ENCODE measurements around the gene CNTNAP2. TPM values are rescaled to one million over a fixed set of nuclear protein-coding genes. Genes with fewer than 3 reads are reported as not detected.

CNTNAP2 gene
- total and polyA plus RNA-seq, 9 of the 15 experiments (the other 6 are each of a cell fraction or from before 2014, with no cell fraction given) = 0.04 to 0.62 (median 0.09) TPM; not detected in 4

- TF ChIP-seq SMARCB1 (IDR thresholded peaks at IDR 0.05; ENCODE audit: insufficient read length, low read depth) (no peak), TSHZ1 (CRISPR knock-in tag; IDR thresholded peaks at IDR 0.05) (no peak), PHF21A (IDR thresholded peaks at IDR 0.05; ENCODE audit: borderline replicate concordance, low read depth) (no peak), LCOR (CRISPR knock-in tag; IDR thresholded peaks at IDR 0.05) (no peak)
Measured at GRCh38 chr7:148210804-148211325, 2094.3 kb downstream of the CNTNAP2 start (continued).

- POLR2A ChIA-PET = no interaction called here
- Histone ChIP-seq H3K9me3 (replicated peaks; ENCODE audit: control insufficient read depth, insufficient read depth, low read depth, low read length) (no peaks in the 10 kb centered on the region), H3K4me3 (no peak overlapping the region), H3K36me3 (ENCODE audit: control insufficient read depth, insufficient read depth, low read length) (no peaks in the 10 kb centered on the region), H3K27ac (ENCODE audit: extremely low read depth, low read depth, low read length) (no peak overlapping the region), H4K20me1 (replicated peaks; ENCODE audit: control insufficient read depth, insufficient read depth, low read length) (no peaks in the 10 kb centered on the region), H3K9me1 (ENCODE audit: control insufficient read depth, insufficient read depth, low read length) (no peaks in the 10 kb centered on the region), H3K9ac (ENCODE audit: insufficient read depth in 1 of 2, low read depth in 2 of 2, low read length in 2 of 2) (no peak overlapping the region), H3K4me2 (ENCODE audit: insufficient read depth, low read length) (no peak overlapping the region), H3K4me1 (replicated peaks in 1 of 2; ENCODE audit: control insufficient read depth in 2 of 2, insufficient read depth in 2 of 2, low read length in 2 of 2) (no peaks in the 10 kb centered on the region), H3K79me2 (ENCODE audit: control insufficient read depth, insufficient read depth, low read length) (no peaks in the 10 kb centered on the region), H3K27me3 (ENCODE audit: control insufficient read depth in 2 of 2, insufficient read depth in 2 of 2, low read length in 2 of 2) (peaks cover 2 to 13% of the 10 kb centered on the region in 2 experiments; a peak in 3 of 5 replicates), H2AFZ (ENCODE audit: low read depth, low read length) (no peak overlapping the region)
- intact Hi-C loops (cut with micrococcal nuclease) = no loop called here
- ATAC-seq = no peak
- no peak for DNase-seq (ENCODE audit: extremely low read depth in 1 of 4, low spot score in 3 of 4)
- TF ChIP-seq BACH1 (tag; IDR thresholded peaks at IDR 0.05) = no peak
- no peak for TF ChIP-seq HMBOX1 (IDR thresholded peaks at IDR 0.05)
- no peak for TF ChIP-seq RFX1 (IDR thresholded peaks at IDR 0.05)
- TF ChIP-seq NR2C1 (IDR thresholded peaks at IDR 0.05) = no peak
- TF ChIP-seq NR2C1 (tag; IDR thresholded peaks at IDR 0.05) = no peak
- TF ChIP-seq RREB1 (CRISPR knock-in tag; IDR thresholded peaks at IDR 0.05) = no peak
- no peak for FAIRE-seq
- CTCF ChIA-PET (ENCODE audit: low intra/inter-chr PET ratio) = no interaction called here
- no TSS peak for BruUV-seq (replicated peaks)
- in situ Hi-C loops (cut with MboI) = no loop called here
Measured at GRCh38 chr7:148211740-148212151, 2095.1 kb downstream of the CNTNAP2 start.
